Adrenal gland (tissue), 12 donors: ENCODE measurements around the gene LTBP2. TPM values are rescaled to one million over a fixed set of nuclear protein-coding genes. Genes with fewer than 3 reads are reported as not detected.

Experiments
- DNase-seq, 7 donors: peaks; one replicate each; pipeline ENCODE4 v3.0.0-alpha.2; 2019 to 2020
- H3K27ac ChIP-seq, 5 donors: fragments of 200-600 bp; sonication (generic) in 4 of 5; 1 replicate in 3 of 5; 2 replicates in 2 of 5; pipeline versions ENCODE4 v1.5.1 to v1.8.0; 2016 to 2020; ENCODE audit warnings: mild to moderate bottlenecking in 1 of 5
- H3K27me3 ChIP-seq: fragments of 200-600 bp; 2 replicates; pipeline ENCODE4 v1.8.0; 2021
- H3K36me3 ChIP-seq, 2 donors: fragments of 200-600 bp; replicated peaks in 1 of 2; 1 replicate in 1 of 2; 2 replicates in 1 of 2; pipeline versions ENCODE4 v1.5.1 to v1.8.0; 2018 to 2022
- H3K4me1 ChIP-seq, 2 donors: fragments of 200-600 bp; replicated peaks in 1 of 2; 1 replicate in 1 of 2; 2 replicates in 1 of 2; pipeline versions ENCODE4 v1.5.1 to v1.8.0; 2018 to 2021
- H3K4me3 ChIP-seq, 4 donors: fragments of 200-600 bp; sonication (generic) in 3 of 4; one replicate each; pipeline ENCODE4 v1.5.1; 2016 to 2018
- H3K9me3 ChIP-seq, 3 donors: fragments of 200-600 bp; sonication (generic) in 1 of 3; replicated peaks in 1 of 3; 1 replicate in 2 of 3; 2 replicates in 1 of 3; pipeline versions ENCODE4 v1.5.1 to v1.8.0; 2016 to 2021
- POLR2A ChIP-seq, 2 donors: fragments of 450-650 bp; IDR thresholded peaks; one replicate each; pipeline ENCODE4 v1.6.1; 2017; ENCODE audit warnings: antibody characterized with exemption in 2 of 2, mild to moderate bottlenecking in 2 of 2, moderate library complexity in 1 of 2
- WGBS, 4 donors: extraction: QIAGEN DNeasy Blood & Tissue Kit in 2 of 4; methylation state at CpG; one replicate each; pipeline versions ENCODE4 v1.1.5 to v1.1.7; 2013 to 2017; 5-methylcytosine and 5-hydroxymethylcytosine counted together
- intact Hi-C, 2 donors: fragments of 100-400 bp; cut with DNase I; formaldehyde crosslinking; loops; one replicate each; pipeline versions ENCODE4 v1.14.1 to v1.15.0; 2022 to 2023
- polyA plus RNA-seq, 3 donors: library from polyadenylated mRNA; stranded (reverse); fragments of 200-250 nt in 2 of 3; fragments of 350-450 nt in 1 of 3; fragmentation: Illumina TruSeq in 1 of 3; extraction: RNeasy Lipid Tissue Mini Kit (QIAGEN cat#74804) in 1 of 3; gene quantifications; one replicate each; pipeline ENCODE4 v1.2.3, GENCODE V29; 2013 to 2014
- total RNA-seq, 9 donors: library from RNA; depleted of rRNA in 4 of 9; stranded (reverse); fragments of >200 nt in 4 of 9; fragments of 120-200 nt in 1 of 9; fragmentation: NEBNext Ultra II Directional in 1 of 9; extraction: Animal tissue kit (Norgen Biotek cat#: 25700) in 1 of 9; gene quantifications; one replicate each; pipeline versions ENCODE4 v1.1.0 to v1.2.4, GENCODE V29; 2013 to 2023
- TF ChIP-seq, protein P1 (sequence below), 6 experiments: fragments of 450-650 bp in 4 of 6; fragments of 200-600 bp in 2 of 6; sonication (generic) in 1 of 6; IDR thresholded peaks; 1 replicate in 5 of 6; 2 replicates in 1 of 6; pipeline versions ENCODE4 v1.5.1 to v1.8.0; 2016 to 2021; ENCODE audit warnings: antibody characterized with exemption in 6 of 6, mild to moderate bottlenecking in 2 of 6, moderate library complexity in 1 of 6
- donor health status: healthy with polysubstance abuse.
- donor health status: Bipolar disorder and iron deficiency.
- donor health status: DM: yes; HTN: yes; CAD: no.
- donor health status: DM: no; HTN: no; CAD: no.
- donor health status: DM: no; HTN: no; CAD: no.
- donor health status: DM: yes; HTN: yes; CAD: no.

The LTBP2 gene
- total and polyA plus RNA-seq, 12 donors = 2.1 to 17.0 (median 6.2) TPM

DNA sequence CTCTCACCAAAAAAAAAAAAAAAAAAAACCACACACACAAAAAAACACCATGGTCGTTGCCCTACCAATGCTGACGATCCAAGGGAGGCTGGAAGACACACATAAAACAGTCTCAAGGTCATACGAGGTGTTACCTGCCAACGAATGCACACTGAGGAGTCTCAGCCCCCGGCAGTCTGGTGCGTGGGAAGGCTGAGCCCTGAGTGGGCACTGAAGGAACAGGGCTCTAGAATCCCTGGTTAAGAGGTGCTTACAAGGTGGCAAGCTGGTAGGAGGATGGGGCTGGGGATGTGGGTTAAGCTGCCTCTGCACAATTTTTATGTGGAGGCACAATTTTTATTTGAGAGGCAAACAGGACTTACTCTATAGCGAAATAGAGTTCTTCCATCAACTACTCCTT, 7.9 kb downstream of the LTBP2 start:
- H3K9me3 ChIP-seq = no peaks in the 10 kb centered on the region
- H3K4me1 ChIP-seq = no peaks in the 10 kb centered on the region
- no peak overlapping the region for H3K4me3 ChIP-seq
- H3K36me3 ChIP-seq = no peaks in the 10 kb centered on the region
- WGBS, 4 donors = 32 to 54% (median 43%) methylated on average over 7 of the region's 7 CpGs
- no peak overlapping the region for H3K27ac ChIP-seq
- no peak for DNase-seq
- intact Hi-C loops = loop anchor here in 1 of 2 donors (5.0 kb wide), 1 partner anchor 97 kb away; no protein-coding TSS in a partner anchor
- no peak for TF ChIP-seq POLR2A (IDR thresholded peaks at IDR 0.05)
- TF ChIP-seq, protein P1, sequence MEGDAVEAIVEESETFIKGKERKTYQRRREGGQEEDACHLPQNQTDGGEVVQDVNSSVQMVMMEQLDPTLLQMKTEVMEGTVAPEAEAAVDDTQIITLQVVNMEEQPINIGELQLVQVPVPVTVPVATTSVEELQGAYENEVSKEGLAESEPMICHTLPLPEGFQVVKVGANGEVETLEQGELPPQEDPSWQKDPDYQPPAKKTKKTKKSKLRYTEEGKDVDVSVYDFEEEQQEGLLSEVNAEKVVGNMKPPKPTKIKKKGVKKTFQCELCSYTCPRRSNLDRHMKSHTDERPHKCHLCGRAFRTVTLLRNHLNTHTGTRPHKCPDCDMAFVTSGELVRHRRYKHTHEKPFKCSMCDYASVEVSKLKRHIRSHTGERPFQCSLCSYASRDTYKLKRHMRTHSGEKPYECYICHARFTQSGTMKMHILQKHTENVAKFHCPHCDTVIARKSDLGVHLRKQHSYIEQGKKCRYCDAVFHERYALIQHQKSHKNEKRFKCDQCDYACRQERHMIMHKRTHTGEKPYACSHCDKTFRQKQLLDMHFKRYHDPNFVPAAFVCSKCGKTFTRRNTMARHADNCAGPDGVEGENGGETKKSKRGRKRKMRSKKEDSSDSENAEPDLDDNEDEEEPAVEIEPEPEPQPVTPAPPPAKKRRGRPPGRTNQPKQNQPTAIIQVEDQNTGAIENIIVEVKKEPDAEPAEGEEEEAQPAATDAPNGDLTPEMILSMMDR (IDR thresholded peaks at IDR 0.05) = no peak
- no peaks in the 10 kb centered on the region for H3K27me3 ChIP-seq

DNA sequence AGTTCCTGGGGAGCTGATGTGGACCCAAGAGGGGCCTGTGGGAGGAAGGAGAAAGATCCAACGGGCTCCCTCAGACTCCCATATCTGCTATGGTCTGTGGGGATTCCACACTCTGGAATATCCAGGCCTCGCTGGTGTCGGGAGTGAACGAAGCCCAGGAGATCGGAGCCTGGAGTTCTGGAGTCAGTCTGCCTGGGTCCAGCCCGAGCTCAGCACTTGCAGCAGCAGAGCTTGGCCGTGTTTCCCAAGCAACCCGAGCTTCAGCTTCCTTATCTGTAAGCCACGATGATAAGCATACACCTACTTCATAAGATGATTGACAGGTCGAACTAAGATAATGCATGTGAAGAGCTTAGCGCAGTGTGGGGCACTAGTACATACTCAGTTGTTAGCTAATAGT, 10.1 kb downstream of the LTBP2 start:
- DNase-seq = no peak
- H3K9me3 ChIP-seq = no peaks in the 10 kb centered on the region
- intact Hi-C loops = loop anchor here in 1 of 2 donors (5.0 kb wide), 1 partner anchor 95 kb away; no protein-coding TSS in a partner anchor
- no peaks in the 10 kb centered on the region for H3K4me1 ChIP-seq
- H3K36me3 ChIP-seq = no peaks in the 10 kb centered on the region
- H3K4me3 ChIP-seq = no peak overlapping the region
- no peaks in the 10 kb centered on the region for H3K27me3 ChIP-seq
- H3K27ac ChIP-seq = no peak overlapping the region
- no peak for TF ChIP-seq POLR2A (IDR thresholded peaks at IDR 0.05)
- TF ChIP-seq, protein P1 (IDR thresholded peaks at IDR 0.05) = no peak
- WGBS, 4 donors = 80 to 81% (median 80%) methylated on average over 7 to 11 of the region's 11 CpGs

DNA sequence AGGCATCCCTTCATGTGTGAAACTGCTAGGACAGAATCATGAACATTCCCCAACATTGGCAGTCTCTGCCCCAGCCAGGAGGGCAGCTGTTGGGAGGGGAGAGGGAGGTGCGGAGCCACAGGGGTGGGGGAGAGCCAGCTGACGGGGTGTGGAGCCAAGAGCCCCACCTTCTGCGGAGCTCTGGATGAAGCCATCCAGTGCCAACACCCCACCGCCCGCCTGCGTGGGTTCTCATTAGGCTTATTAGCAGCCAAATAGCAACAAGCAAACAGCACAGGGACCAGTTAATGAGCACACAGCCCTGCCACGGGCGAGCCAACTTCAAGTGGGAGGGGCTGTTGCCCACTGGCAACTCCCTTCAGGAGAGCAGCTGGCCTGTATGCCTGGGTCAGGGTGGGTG, 12.1 kb downstream of the LTBP2 start:
- intact Hi-C loops = loop anchor here in 1 of 2 donors (5.0 kb wide), 1 partner anchor 93 kb away; no protein-coding TSS in a partner anchor
- H3K4me3 ChIP-seq = no peak overlapping the region
- WGBS, 4 donors = 84 to 95% (median 88%) methylated on average over 5 to 8 of the region's 8 CpGs
- DNase-seq = no peak
- peak overlapping the region in 1 of 5 donors; percentile 7 for H3K27ac ChIP-seq
- H3K4me1 ChIP-seq = no peaks in the 10 kb centered on the region
- H3K9me3 ChIP-seq = no peaks in the 10 kb centered on the region
- no peaks in the 10 kb centered on the region for H3K36me3 ChIP-seq
- no peak for TF ChIP-seq POLR2A (IDR thresholded peaks at IDR 0.05)
- TF ChIP-seq, protein P1 (IDR thresholded peaks at IDR 0.05) = no peak
- no peaks in the 10 kb centered on the region for H3K27me3 ChIP-seq

DNA sequence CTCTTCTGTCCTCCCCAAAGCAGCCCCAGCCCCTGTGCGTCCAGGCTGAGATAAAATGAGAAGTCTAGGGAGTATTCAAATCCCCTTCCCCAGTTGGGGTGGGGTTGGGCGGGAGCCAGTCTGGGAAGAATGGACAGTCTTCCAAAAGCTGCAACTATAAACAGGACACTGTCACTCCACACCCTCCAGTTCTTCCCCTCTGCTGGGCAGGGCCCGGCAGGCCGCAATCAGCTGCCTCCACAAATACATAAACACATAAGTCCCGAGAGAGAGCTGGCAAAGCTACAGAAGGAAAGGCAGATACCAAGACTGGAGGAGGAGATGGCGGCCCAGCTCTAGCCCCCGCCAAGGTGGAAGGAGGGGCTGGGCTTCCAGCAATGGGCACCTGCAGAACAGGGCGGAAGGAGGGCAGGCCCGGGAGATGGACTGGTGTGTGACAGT, 12.7 kb downstream of the LTBP2 start:
- no peak for TF ChIP-seq POLR2A (IDR thresholded peaks at IDR 0.05)
- TF ChIP-seq, protein P1 (IDR thresholded peaks at IDR 0.05) = no peak
- H3K4me3 ChIP-seq = no peak overlapping the region
- H3K27ac ChIP-seq = peak overlapping the region in 1 of 5 donors; percentile 7
- H3K27me3 ChIP-seq = no peaks in the 10 kb centered on the region
- peaks cover 0 to 5% of the 10 kb centered on the region in 2 donors for H3K4me1 ChIP-seq
- intact Hi-C loops = no loop called here
- DNase-seq = no peak
- no peaks in the 10 kb centered on the region for H3K36me3 ChIP-seq
- H3K9me3 ChIP-seq = no peaks in the 10 kb centered on the region
- WGBS, 4 donors = 56 to 77% (median 74%) methylated on average over 9 of the region's 9 CpGs
